Testis (tissue), 2 donors: ENCODE results near the gene ZNF800.

ENCODE experiments used
- CTCF ChIP-seq, 3 experiments: fragments of 450-650 bp in 2 of 3; fragments of 200-600 bp in 1 of 3; sonication (generic) in 1 of 3; IDR thresholded peaks; one replicate each; pipeline ENCODE4 v1.5.1; 2016 to 2019; ENCODE audit warnings: antibody characterized with exemption in 3 of 3, mild to moderate bottlenecking in 2 of 3, moderate library complexity in 1 of 3
- POLR2A ChIP-seq: fragments of 450-650 bp; IDR thresholded peaks from one replicate; pipeline ENCODE4 v1.6.1; 2017; ENCODE audit warnings: antibody characterized with exemption, mild to moderate bottlenecking, moderate library complexity

GRCh38 chr7:127389321-127389720 lies 3.2 kb downstream of the ZNF800 start:
- TF ChIP-seq CTCF (IDR thresholded peaks at IDR 0.05) (no peak), POLR2A (no peak)
